ENCODE results near the gene PKD1L1.
"Not testable (repeated sequence)": the region's sequence is repeated elsewhere in the genome, so short reads cannot be mapped to it uniquely, and the experiment has no call there.

DNA sequence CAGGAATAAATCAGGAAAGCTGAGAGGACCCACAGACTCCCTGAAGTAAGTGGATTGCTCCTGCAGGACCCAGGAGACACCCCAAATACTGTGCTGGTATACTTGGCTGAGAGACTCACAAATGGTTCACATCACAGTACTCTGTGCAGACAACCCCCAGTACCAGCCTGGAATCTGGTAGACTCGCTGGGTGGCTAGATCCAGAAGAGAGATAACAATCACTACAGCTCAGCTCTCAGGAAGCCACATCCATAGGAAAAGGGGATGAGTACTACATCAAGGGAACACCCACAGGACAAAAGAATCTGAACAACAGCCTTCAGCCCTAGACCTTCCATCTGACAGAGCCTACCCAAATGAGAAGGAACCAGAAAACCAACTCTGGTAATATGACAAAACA is 31.8 kb downstream of the PKD1L1 start:
- TF ChIP-seq, protein P1, sequence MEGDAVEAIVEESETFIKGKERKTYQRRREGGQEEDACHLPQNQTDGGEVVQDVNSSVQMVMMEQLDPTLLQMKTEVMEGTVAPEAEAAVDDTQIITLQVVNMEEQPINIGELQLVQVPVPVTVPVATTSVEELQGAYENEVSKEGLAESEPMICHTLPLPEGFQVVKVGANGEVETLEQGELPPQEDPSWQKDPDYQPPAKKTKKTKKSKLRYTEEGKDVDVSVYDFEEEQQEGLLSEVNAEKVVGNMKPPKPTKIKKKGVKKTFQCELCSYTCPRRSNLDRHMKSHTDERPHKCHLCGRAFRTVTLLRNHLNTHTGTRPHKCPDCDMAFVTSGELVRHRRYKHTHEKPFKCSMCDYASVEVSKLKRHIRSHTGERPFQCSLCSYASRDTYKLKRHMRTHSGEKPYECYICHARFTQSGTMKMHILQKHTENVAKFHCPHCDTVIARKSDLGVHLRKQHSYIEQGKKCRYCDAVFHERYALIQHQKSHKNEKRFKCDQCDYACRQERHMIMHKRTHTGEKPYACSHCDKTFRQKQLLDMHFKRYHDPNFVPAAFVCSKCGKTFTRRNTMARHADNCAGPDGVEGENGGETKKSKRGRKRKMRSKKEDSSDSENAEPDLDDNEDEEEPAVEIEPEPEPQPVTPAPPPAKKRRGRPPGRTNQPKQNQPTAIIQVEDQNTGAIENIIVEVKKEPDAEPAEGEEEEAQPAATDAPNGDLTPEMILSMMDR (IDR thresholded peaks at IDR 0.05; ENCODE audit: low read depth, low read length), result not testable (repeated sequence)
- TF ChIP-seq POLR2A (IDR thresholded peaks at IDR 0.05; ENCODE audit: extremely low read depth, insufficient read length); MYC (IDR thresholded peaks at IDR 0.05; ENCODE audit: low read depth, low read length): not testable (repeated sequence)

Measured in NB4 (cell line).